Tibial artery (tissue), 4 donors: ENCODE results near the gene OXA1L.

Experiments used
- DNase-seq, 2 donors: peaks; one replicate each; pipeline ENCODE4 v3.0.0-alpha.2; 2019
- H3K27ac ChIP-seq, 2 donors: fragments of 200-600 bp; sonication (generic) in 1 of 2; 1 replicate in 1 of 2; 2 replicates in 1 of 2; pipeline ENCODE4 v1.5.1; 2018 to 2019; ENCODE audit warnings: mild to moderate bottlenecking in 1 of 2
- H3K27me3 ChIP-seq, 2 donors: fragments of 200-600 bp; sonication (generic) in 1 of 2; one replicate each; pipeline versions ENCODE4 v1.5.1 to v1.6.0; 2016 to 2019
- H3K36me3 ChIP-seq, 3 donors: fragments of 200-600 bp; sonication (generic) in 2 of 3; one replicate each; pipeline ENCODE4 v1.5.1; 2016 to 2019; ENCODE audit warnings: mild to moderate bottlenecking in 2 of 3
- H3K4me1 ChIP-seq, 4 donors: fragments of 200-600 bp; sonication (generic) in 2 of 4; 1 replicate in 3 of 4; 2 replicates in 1 of 4; pipeline ENCODE4 v1.5.1; 2016 to 2019
- H3K4me3 ChIP-seq, 2 donors: fragments of 200-600 bp; sonication (generic) in 1 of 2; 1 replicate in 1 of 2; 2 replicates in 1 of 2; pipeline ENCODE4 v1.5.1; 2018 to 2019; ENCODE audit warnings: mild to moderate bottlenecking in 2 of 2
- H3K9me3 ChIP-seq, 3 donors: fragments of 200-600 bp; sonication (generic) in 1 of 3; one replicate each; pipeline ENCODE4 v1.5.1; 2016 to 2019
- intact Hi-C: fragments of 100-400 bp; cut with DNase I; formaldehyde crosslinking; loops from one replicate; pipeline ENCODE4 v1.15.0; 2023; ENCODE audit warnings: low total_unique reads
- TF ChIP-seq, protein P1 (sequence below), 2 experiments: fragments of 200-600 bp in 1 of 2; fragments of 450-650 bp in 1 of 2; IDR thresholded peaks; one replicate each; pipeline ENCODE4 v1.5.1; 2017 to 2019; ENCODE audit warnings: antibody characterized with exemption in 2 of 2, mild to moderate bottlenecking in 1 of 2, moderate library complexity in 1 of 2

OXA1L gene

GRCh38 chr14:22821193-22822015, 54.9 kb downstream of the OXA1L start:
- TF ChIP-seq, protein P1, sequence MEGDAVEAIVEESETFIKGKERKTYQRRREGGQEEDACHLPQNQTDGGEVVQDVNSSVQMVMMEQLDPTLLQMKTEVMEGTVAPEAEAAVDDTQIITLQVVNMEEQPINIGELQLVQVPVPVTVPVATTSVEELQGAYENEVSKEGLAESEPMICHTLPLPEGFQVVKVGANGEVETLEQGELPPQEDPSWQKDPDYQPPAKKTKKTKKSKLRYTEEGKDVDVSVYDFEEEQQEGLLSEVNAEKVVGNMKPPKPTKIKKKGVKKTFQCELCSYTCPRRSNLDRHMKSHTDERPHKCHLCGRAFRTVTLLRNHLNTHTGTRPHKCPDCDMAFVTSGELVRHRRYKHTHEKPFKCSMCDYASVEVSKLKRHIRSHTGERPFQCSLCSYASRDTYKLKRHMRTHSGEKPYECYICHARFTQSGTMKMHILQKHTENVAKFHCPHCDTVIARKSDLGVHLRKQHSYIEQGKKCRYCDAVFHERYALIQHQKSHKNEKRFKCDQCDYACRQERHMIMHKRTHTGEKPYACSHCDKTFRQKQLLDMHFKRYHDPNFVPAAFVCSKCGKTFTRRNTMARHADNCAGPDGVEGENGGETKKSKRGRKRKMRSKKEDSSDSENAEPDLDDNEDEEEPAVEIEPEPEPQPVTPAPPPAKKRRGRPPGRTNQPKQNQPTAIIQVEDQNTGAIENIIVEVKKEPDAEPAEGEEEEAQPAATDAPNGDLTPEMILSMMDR (IDR thresholded peaks at IDR 0.05) = no peak
- Histone ChIP-seq H3K4me1 (peaks cover 0 to 52% (median 33%) of the 10 kb centered on the region in 4 donors), H3K27ac (peak overlapping the region in 1 of 2 donors; percentile 78), H3K9me3 (no peaks in the 10 kb centered on the region), H3K36me3 (no peaks in the 10 kb centered on the region), H3K27me3 (no peaks in the 10 kb centered on the region), H3K4me3 (no peak overlapping the region)
- intact Hi-C loops = loop anchor here (10.0 kb wide), 1 partner anchor 257 kb away; no protein-coding TSS in a partner anchor
- no peak for DNase-seq

DNA sequence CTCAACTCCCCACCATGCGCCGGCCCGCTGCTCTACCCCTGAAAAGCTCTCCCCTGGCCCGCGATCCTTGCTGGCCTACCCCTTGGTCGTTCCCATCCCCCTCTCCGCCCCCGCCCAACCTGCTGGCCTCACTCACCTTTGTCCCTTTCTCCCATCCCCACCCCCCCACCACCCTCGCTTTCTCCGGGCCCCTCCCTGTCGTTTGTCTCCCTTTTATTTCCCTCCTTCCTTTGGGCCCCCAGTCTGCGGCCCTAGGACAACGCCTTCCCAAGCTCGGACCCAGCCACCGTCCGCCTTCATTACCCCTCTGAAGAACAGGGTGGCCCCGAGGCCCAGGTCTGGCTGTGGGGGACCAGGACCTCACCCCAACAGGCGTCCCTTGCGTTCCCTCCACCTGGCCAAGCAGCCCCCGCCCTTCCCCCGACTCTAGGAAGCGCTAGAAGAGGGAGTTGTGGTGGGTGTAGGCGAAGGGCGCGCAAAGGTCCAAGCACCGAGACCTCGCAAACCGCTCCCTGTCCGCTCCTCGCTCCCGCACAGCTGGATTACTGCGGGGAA, 55.6 kb downstream of the OXA1L start:
- Histone ChIP-seq H3K36me3 (no peaks in the 10 kb centered on the region), H3K9me3 (no peaks in the 10 kb centered on the region), H3K27ac (peak overlapping the region; percentile 69 to 73), H3K27me3 (no peaks in the 10 kb centered on the region), H3K4me1 (peaks cover 0 to 49% (median 33%) of the 10 kb centered on the region in 4 donors), H3K4me3 (peak overlapping the region; percentile 46 to 58)
- intact Hi-C loops = loop anchor here (10.0 kb wide), 1 partner anchor 257 kb away; no protein-coding TSS in a partner anchor
- no peak for DNase-seq
- TF ChIP-seq, protein P1 (IDR thresholded peaks at IDR 0.05) = no peak
